ENCODE measurements around the gene MAP3K4. TPM values are rescaled to one million over a fixed set of nuclear protein-coding genes. Genes with fewer than 3 reads are reported as not detected.

Gene MAP3K4
- total RNA-seq, 6 donors from 2014 or later, result 23.7 to 52.1 (median 40.5) TPM

GRCh38 chr6:161079566-161080262 lies 88.1 kb downstream of the MAP3K4 start:
- ATAC-seq (ENCODE audit: low FRiP score in 2 of 2) (peak in 1 of 2 donors; percentile 62), DNase-seq (no peak)
- Histone ChIP-seq H3K27me3 (no peaks in the 10 kb centered on the region), H3K9me3 (no peaks in the 10 kb centered on the region), H3K4me1 (no peaks in the 10 kb centered on the region), H3K27ac (no peak overlapping the region), H3K36me3 (peaks cover 0 to 94% (median 30%) of the 10 kb centered on the region in 4 donors), H3K4me3 (no peak overlapping the region)
- WGBS, 2 donors, result 87 to 95% methylated on average over 12 of the region's 12 CpGs
- no peak for TF ChIP-seq POLR2AphosphoS5 (IDR thresholded peaks at IDR 0.05)
- TF ChIP-seq POLR2A (IDR thresholded peaks at IDR 0.05), result no peak
- TF ChIP-seq CTCF (IDR thresholded peaks at IDR 0.05), result no peak
- no peak for TF ChIP-seq EP300 (IDR thresholded peaks at IDR 0.05)

- Histone ChIP-seq H3K36me3 (peaks cover 0 to 94% (median 33%) of the 10 kb centered on the region in 4 donors), H3K4me1 (no peaks in the 10 kb centered on the region), H3K27me3 (no peaks in the 10 kb centered on the region), H3K4me3 (no peak overlapping the region), H3K27ac (no peak overlapping the region), H3K9me3 (no peaks in the 10 kb centered on the region)
- WGBS, 2 donors, result 89 to 93% methylated on average over 12 of the region's 12 CpGs
- ATAC-seq (ENCODE audit: low FRiP score in 2 of 2), result no peak
- TF ChIP-seq EP300 (IDR thresholded peaks at IDR 0.05), result no peak
- no peak for DNase-seq
Observed at GRCh38 chr6:161080263-161080970, 88.8 kb downstream of the MAP3K4 start.

DNA sequence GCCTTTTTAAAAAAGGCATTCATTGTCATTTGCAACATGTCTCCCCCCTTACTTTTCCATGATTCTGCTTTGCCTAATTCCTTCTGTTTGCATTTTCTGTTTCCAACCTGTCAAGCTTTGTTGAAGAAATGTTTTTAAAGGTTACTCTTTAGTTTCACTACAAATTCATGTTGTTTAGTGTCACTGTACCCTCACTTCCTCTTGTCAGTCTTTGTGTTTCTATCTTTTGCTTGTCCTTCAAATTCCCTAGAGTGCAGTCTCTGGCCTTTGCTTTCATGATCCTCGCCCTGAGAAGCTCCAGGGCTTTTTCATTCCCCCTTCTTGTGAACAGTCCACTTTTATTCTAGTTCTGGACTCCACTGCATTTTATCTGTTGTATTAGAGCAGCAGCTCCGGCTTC lies 90.6 kb downstream of the MAP3K4 start:
- Histone ChIP-seq H3K4me1 (no peaks in the 10 kb centered on the region), H3K27me3 (no peaks in the 10 kb centered on the region), H3K4me3 (no peak overlapping the region), H3K36me3 (peaks cover 2 to 96% (median 43%) of the 10 kb centered on the region in 4 donors), H3K27ac (no peak overlapping the region), H3K9me3 (no peaks in the 10 kb centered on the region)
- DNase-seq (no peak), ATAC-seq (ENCODE audit: low FRiP score in 2 of 2) (no peak)
- TF ChIP-seq POLR2A (IDR thresholded peaks at IDR 0.05), result no peak
- TF ChIP-seq EP300 (IDR thresholded peaks at IDR 0.05), result no peak
- TF ChIP-seq CTCF (IDR thresholded peaks at IDR 0.05), result no peak
- no peak for TF ChIP-seq POLR2AphosphoS5 (IDR thresholded peaks at IDR 0.05)
- WGBS, 2 donors, result 85 to 93% methylated on average over 2 of the region's 2 CpGs

DNA sequence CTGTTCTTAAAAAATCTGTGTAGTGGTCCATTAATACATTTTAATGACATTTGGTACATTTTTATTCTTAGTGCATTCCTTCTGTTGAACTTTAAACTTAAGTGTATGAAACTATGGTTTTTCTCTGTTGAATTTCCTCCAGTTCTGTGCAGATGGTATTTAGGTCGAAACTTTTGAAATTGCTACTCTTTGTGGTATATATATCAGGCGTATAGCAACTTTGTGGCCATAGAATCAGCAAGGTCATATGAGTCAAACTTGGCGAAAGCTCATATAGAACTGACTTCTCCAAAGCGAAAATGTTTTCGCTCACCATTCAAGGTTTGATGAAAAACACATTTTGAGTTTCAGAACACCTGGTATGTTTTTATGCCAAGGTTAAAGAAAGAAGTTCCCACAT lies 93.7 kb downstream of the MAP3K4 start:
- WGBS, 2 donors, result 87 to 97% methylated on average over 5 of the region's 5 CpGs
- no peak overlapping the region for H3K4me3 ChIP-seq
- no peak for ATAC-seq (ENCODE audit: low FRiP score in 2 of 2)
- H3K9me3 ChIP-seq, result no peaks in the 10 kb centered on the region
- no peak for TF ChIP-seq POLR2A (IDR thresholded peaks at IDR 0.05)
- TF ChIP-seq EP300 (IDR thresholded peaks at IDR 0.05), result no peak
- TF ChIP-seq CTCF (IDR thresholded peaks at IDR 0.05), result no peak
- H3K27me3 ChIP-seq, result no peaks in the 10 kb centered on the region
- no peaks in the 10 kb centered on the region for H3K4me1 ChIP-seq
- no peak for DNase-seq
- H3K36me3 ChIP-seq, result peaks cover 17 to 100% (median 64%) of the 10 kb centered on the region in 4 donors
- no peak overlapping the region for H3K27ac ChIP-seq

DNA sequence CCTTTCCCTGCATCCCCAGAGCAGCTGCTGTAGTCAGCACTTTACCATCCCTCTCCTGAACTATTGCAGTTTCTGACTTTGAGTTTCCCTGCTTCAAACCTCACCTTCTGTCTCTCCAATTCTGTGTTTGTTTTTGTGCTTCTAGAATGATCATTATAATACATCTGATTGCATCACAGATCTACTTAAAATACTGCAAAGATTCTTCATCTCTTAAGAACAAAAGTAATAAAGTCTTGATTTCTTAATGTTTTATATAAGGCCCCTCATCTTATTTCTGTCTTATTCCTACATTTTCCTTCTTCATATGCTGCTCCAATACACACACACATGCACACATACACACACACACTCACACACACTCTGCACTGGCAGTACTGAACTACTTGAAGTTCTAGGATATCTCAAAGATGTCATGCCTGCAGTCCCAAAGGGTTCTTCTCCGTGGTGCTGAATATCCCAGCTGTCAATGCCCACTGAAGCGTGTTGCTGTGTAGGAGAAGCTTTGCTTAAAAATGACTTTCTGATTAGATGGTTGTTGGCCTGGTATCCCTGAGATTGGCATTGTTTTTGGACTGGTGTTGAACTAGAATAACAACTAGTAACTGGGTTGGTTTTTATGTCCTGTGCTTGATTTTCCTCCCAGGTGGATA lies 97.2 kb downstream of the MAP3K4 start:
- peaks cover 21 to 99% (median 60%) of the 10 kb centered on the region in 4 donors for H3K36me3 ChIP-seq
- H3K27ac ChIP-seq, result no peak overlapping the region
- no peak overlapping the region for H3K4me3 ChIP-seq
- H3K9me3 ChIP-seq, result no peaks in the 10 kb centered on the region
- no peaks in the 10 kb centered on the region for H3K4me1 ChIP-seq
- no peaks in the 10 kb centered on the region for H3K27me3 ChIP-seq
- no peak for DNase-seq
- TF ChIP-seq CTCF (IDR thresholded peaks at IDR 0.05), result no peak
- no peak for TF ChIP-seq POLR2AphosphoS5 (IDR thresholded peaks at IDR 0.05)
- TF ChIP-seq EP300 (IDR thresholded peaks at IDR 0.05), result no peak
- TF ChIP-seq POLR2A (IDR thresholded peaks at IDR 0.05), result no peak
- 70 to 89% methylated on average over 2 of the region's 2 CpGs for WGBS, 2 donors
- no peak for ATAC-seq (ENCODE audit: low FRiP score in 2 of 2)
